Measurements from ENCODE around the gene GNPTAB. TPM values are rescaled to one million over a fixed set of nuclear protein-coding genes. Genes with fewer than 3 reads are reported as not detected.

The GNPTAB gene
- total RNA-seq, 2 donors from 2014 or later, result 24.0 to 28.3 TPM

DNA sequence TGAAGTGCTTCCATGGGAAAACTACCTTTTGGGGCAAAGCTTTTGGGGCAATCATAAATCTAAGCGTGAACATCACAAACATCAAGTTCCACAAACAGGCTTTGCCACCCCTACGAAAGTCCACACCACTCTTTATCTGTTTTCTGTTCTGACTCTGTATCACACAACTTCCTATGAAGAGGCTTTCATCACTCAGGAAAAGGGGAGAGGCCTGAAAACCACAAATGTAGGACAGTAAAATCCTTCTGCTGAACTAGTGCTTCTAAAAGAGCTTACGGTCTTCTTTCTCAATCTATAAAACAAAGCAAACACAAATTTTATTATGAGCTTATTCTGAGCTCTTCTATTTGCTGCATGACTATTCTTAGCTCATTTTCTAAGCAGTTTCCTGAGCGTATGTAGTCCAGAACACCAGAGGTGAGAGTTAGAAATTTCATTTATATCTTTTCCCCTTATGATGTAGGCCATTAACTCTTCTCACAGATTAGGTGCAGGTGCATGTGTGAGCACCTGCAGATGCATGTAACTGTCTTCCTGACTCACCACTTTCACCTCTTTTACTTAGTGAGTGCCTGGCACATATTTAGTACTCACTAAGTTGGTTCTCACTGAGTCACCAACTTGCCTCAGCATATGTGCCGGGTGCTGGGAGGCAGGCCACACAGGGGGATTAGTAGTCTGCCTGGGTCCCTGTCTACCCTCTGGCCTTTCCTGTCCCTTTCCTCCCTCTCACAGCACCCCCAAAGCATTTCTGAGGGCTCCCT lies 58.6 kb downstream of the GNPTAB start:
- DNase-seq (ENCODE audit: low spot score), result no peak
- H3K9me3 ChIP-seq, result no peaks in the 10 kb centered on the region
- no peaks in the 10 kb centered on the region for H3K4me1 ChIP-seq (ENCODE audit: control insufficient read depth in 1 of 2, low read depth in 2 of 2)
- H3K4me3 ChIP-seq, result no peak overlapping the region
- no peak overlapping the region for H3K27ac ChIP-seq
- ATAC-seq (ENCODE audit: insufficient number of reproducible peaks, low FRiP score, low read depth), result no peak
- peaks cover 14% of the 10 kb centered on the region for H3K36me3 ChIP-seq
- TF ChIP-seq CTCF (IDR thresholded peaks at IDR 0.05), result no peak
- H3K27me3 ChIP-seq (replicated peaks; ENCODE audit: insufficient read depth), result no peaks in the 10 kb centered on the region

DNA sequence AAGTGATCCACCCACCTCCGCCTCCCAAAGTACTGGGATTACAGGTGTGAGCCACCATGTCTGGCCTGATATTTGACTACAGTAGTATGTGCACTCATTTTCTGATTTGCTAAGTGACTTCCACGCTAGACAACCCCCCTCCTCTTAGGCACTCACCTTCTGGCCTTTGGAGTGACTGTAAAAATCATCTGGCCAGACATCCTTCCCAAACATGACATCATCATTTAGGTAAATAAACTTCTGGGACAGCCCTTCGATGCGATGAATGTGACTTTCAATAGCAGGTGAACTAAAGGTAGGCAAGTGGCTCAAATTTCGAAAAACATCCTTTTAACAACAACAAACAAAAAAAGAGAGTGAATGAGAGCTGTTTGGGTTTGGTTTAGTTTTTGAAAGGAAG lies 60.9 kb downstream of the GNPTAB start:
- no peaks in the 10 kb centered on the region for H3K27me3 ChIP-seq (replicated peaks; ENCODE audit: insufficient read depth)
- H3K27ac ChIP-seq, result no peak overlapping the region
- no peaks in the 10 kb centered on the region for H3K4me1 ChIP-seq (ENCODE audit: control insufficient read depth in 1 of 2, low read depth in 2 of 2)
- no peaks in the 10 kb centered on the region for H3K9me3 ChIP-seq
- no peak for TF ChIP-seq CTCF (IDR thresholded peaks at IDR 0.05)
- H3K36me3 ChIP-seq, result peaks cover 24% of the 10 kb centered on the region
- H3K4me3 ChIP-seq, result no peak overlapping the region
- DNase-seq (ENCODE audit: low spot score) (no peak), ATAC-seq (ENCODE audit: insufficient number of reproducible peaks, low FRiP score, low read depth) (no peak)

DNA sequence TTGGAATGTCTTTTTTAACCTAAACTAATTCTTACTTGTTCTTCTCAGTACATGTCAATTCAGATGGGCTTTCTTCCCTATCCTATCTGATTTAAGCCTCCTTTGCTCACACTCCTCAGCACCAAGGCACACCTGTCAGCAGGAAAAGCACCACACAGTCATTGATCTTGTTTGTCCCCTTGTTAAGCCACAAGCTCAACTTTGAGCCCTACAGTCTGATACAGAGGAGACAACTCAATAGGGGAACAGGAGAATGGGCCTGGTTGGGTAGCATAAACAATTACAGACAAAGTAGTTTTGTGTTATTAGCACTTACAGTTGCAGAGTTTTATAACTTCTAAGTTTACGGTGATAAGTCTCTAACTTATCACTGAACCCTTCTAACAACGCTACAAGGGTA lies 62.0 kb downstream of the GNPTAB start:
- ATAC-seq (ENCODE audit: insufficient number of reproducible peaks, low FRiP score, low read depth) (no peak), DNase-seq (ENCODE audit: low spot score) (no peak)
- Histone ChIP-seq H3K27ac (no peak overlapping the region), H3K4me3 (no peak overlapping the region), H3K4me1 (ENCODE audit: control insufficient read depth in 1 of 2, low read depth in 2 of 2) (peaks cover 0 to under 1% of the 10 kb centered on the region in 2 donors), H3K9me3 (no peaks in the 10 kb centered on the region), H3K27me3 (replicated peaks; ENCODE audit: insufficient read depth) (no peaks in the 10 kb centered on the region), H3K36me3 (peaks cover 24% of the 10 kb centered on the region)
- TF ChIP-seq CTCF (IDR thresholded peaks at IDR 0.05), result no peak

DNA sequence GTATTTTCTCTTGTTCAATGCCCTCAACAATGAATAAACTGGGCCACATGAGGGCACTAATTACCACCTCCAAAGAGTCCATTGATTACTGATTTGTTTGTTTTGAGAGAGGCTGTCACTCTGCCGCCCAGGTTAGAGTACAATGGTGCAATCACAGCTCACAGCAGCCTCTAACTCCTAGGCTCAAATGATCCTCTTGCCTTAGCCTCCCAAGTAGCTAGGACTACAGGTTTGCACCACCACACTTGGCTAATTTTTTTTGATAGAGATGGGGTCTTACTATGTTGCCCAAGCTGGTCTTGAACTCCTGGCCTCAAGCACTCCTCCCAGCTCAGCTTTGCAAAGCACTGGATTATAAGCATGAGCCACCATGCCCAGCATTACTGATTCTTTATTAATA lies 63.2 kb downstream of the GNPTAB start:
- H3K36me3 ChIP-seq, result peaks cover 24% of the 10 kb centered on the region
- H3K4me3 ChIP-seq, result no peak overlapping the region

More for the DNA sequence above, 63.2 kb downstream of the GNPTAB start:
- ATAC-seq (ENCODE audit: insufficient number of reproducible peaks, low FRiP score, low read depth), result no peak
- H3K4me1 ChIP-seq (ENCODE audit: control insufficient read depth in 1 of 2, low read depth in 2 of 2), result peaks cover 0 to 4% of the 10 kb centered on the region in 2 donors
- DNase-seq (ENCODE audit: low spot score), result no peak
- no peaks in the 10 kb centered on the region for H3K9me3 ChIP-seq
- H3K27me3 ChIP-seq (replicated peaks; ENCODE audit: insufficient read depth), result no peaks in the 10 kb centered on the region
- TF ChIP-seq CTCF (IDR thresholded peaks at IDR 0.05), result no peak
- no peak overlapping the region for H3K27ac ChIP-seq
